Smooth muscle cell (in vitro differentiated cells): ENCODE data around the gene SMC1B. TPM values are rescaled to one million over a fixed set of nuclear protein-coding genes. Genes with fewer than 3 reads are reported as not detected.

ENCODE experiments used
- DNase-seq: peaks from one replicate; lab custom pipeline; 2025; ENCODE audit not compliant: unreplicated experiment; lab: John Stamatoyannopoulos, UW
- H2AFZ ChIP-seq: fragments of 200-600 bp; sonication (generic); 2 replicates; pipeline ENCODE4 v1.6.0; 2016; ENCODE audit warnings: antibody characterized with exemption, low read depth, mild to moderate bottlenecking
- H3F3A ChIP-seq: fragments of 200-600 bp; sonication (generic); 2 replicates; pipeline ENCODE4 v1.6.0; 2017; ENCODE audit warnings: antibody characterized with exemption, low read depth
- H3K27ac ChIP-seq: fragments of 200-600 bp; sonication (generic); 2 replicates; pipeline ENCODE4 v1.5.1; 2016; ENCODE audit warnings: low read depth, mild to moderate bottlenecking
- H3K27me3 ChIP-seq: fragments of 200-600 bp; sonication (generic); 2 replicates; pipeline ENCODE4 v1.6.1; 2016; ENCODE audit warnings: low read depth, mild to moderate bottlenecking
- H3K36me3 ChIP-seq: fragments of 200-600 bp; sonication (generic); 2 replicates; pipeline ENCODE4 v1.5.1; 2016; ENCODE audit warnings: low read depth
- H3K4me1 ChIP-seq: fragments of 200-600 bp; sonication (generic); 2 replicates; pipeline ENCODE4 v1.5.1; 2016; ENCODE audit warnings: low read depth
- H3K4me2 ChIP-seq: fragments of 200-600 bp; sonication (generic); 2 replicates; pipeline ENCODE4 v1.6.0; 2016; ENCODE audit warnings: mild to moderate bottlenecking
- H3K4me3 ChIP-seq: fragments of 200-600 bp; sonication (generic); 2 replicates; pipeline ENCODE4 v1.5.1; 2016; ENCODE audit warnings: mild to moderate bottlenecking
- H3K79me2 ChIP-seq: fragments of 200-600 bp; sonication (generic); 2 replicates; pipeline ENCODE4 v1.6.0; 2016; ENCODE audit warnings: low read depth, mild to moderate bottlenecking
- H3K9ac ChIP-seq: fragments of 200-600 bp; sonication (generic); 2 replicates; pipeline ENCODE4 v1.6.0; 2016; ENCODE audit warnings: low read depth
- H3K9me3 ChIP-seq: fragments of 200-600 bp; sonication (generic); replicated peaks from 2 replicates; pipeline ENCODE4 v1.5.1; 2016; ENCODE audit warnings: low read depth
- H4K20me1 ChIP-seq: fragments of 200-600 bp; sonication (generic); 2 replicates; pipeline ENCODE4 v1.6.0; 2016; ENCODE audit warnings: low read depth
- CTCF ChIP-seq: fragments of 200-600 bp; sonication (generic); IDR thresholded peaks from 2 replicates; pipeline ENCODE4 v1.5.1; 2017; ENCODE audit warnings: borderline replicate concordance, mild to moderate bottlenecking, antibody characterized with exemption; ENCODE audit not compliant: insufficient read depth, poor library complexity, severe bottlenecking
- WGBS: methylation state at CpG from one replicate; pipeline ENCODE4 v1.1.7; 2016; ENCODE audit warnings: low lambda C conversion rate; 5-methylcytosine and 5-hydroxymethylcytosine counted together
- polyA plus RNA-seq: library from polyadenylated mRNA; unstranded; fragments of >200 nt; fragmentation: Nextera tagmentation; extraction: Ambion mirVana; gene quantifications from 2 replicates; pipeline ENCODE4 v1.2.1, GENCODE V29; 2016
- total RNA-seq: library from RNA; depleted of rRNA; stranded (reverse); fragments of >200 nt; gene quantifications from 2 replicates; pipeline ENCODE4 v1.2.3, GENCODE V29; 2014

Gene SMC1B
- total and polyA plus RNA-seq, 2 experiments from 2014 or later = 0.06 TPM; not detected in 1

- H3K4me2 ChIP-seq = peak overlapping the region; percentile 78
- peak overlapping the region; percentile 96 for H3K27ac ChIP-seq
- H4K20me1 ChIP-seq = peaks cover 9% of the 10 kb centered on the region
- TF ChIP-seq CTCF = no peak
- H3K27me3 ChIP-seq = no peaks in the 10 kb centered on the region
- peak overlapping the region; percentile 22 for H3K4me3 ChIP-seq
- H2AFZ ChIP-seq = peak overlapping the region; percentile 33
- H3K9ac ChIP-seq = peak overlapping the region; percentile 81
- H3K4me1 ChIP-seq = peaks cover 27% of the 10 kb centered on the region
- H3F3A ChIP-seq = peaks cover 35% of the 10 kb centered on the region
- no peaks in the 10 kb centered on the region for H3K36me3 ChIP-seq
- peaks cover 74% of the 10 kb centered on the region for H3K79me2 ChIP-seq
- H3K9me3 ChIP-seq = no peaks in the 10 kb centered on the region
- 10% methylated on average over 8 of the region's 8 CpGs for WGBS
- peak; percentile 16 for DNase-seq
These were observed 95.2 kb downstream of the SMC1B start for GRCh38 chr22:45318168-45318557.

- Histone ChIP-seq H3K9ac (peak overlapping the region; percentile 81), H3K4me2 (peak overlapping the region; percentile 78), H3K4me1 (peaks cover 32% of the 10 kb centered on the region), H3K4me3 (no peak overlapping the region), H2AFZ (no peak overlapping the region), H3K9me3 (no peaks in the 10 kb centered on the region), H3K27ac (peak overlapping the region; percentile 96), H3K27me3 (no peaks in the 10 kb centered on the region), H3K79me2 (peaks cover 72% of the 10 kb centered on the region), H3F3A (peaks cover 35% of the 10 kb centered on the region), H3K36me3 (no peaks in the 10 kb centered on the region), H4K20me1 (peaks cover 9% of the 10 kb centered on the region)
- no peak for TF ChIP-seq CTCF
- DNase-seq = no peak
- 68% methylated on average over 19 of the region's 19 CpGs for WGBS
These were observed 95.7 kb downstream of the SMC1B start for GRCh38 chr22:45317551-45318167.

GRCh38 chr22:45316796-45317526, 96.4 kb downstream of the SMC1B start:
- H2AFZ ChIP-seq = no peak overlapping the region
- peaks cover 34% of the 10 kb centered on the region for H3K4me1 ChIP-seq
- 90% methylated on average over 9 of the region's 9 CpGs for WGBS
- H3K27ac ChIP-seq = peak overlapping the region; percentile 96
- no peak overlapping the region for H3K9ac ChIP-seq
- no peaks in the 10 kb centered on the region for H3K36me3 ChIP-seq
- peaks cover 6% of the 10 kb centered on the region for H4K20me1 ChIP-seq
- H3K27me3 ChIP-seq = no peaks in the 10 kb centered on the region
- H3K4me3 ChIP-seq = no peak overlapping the region
- DNase-seq = no peak
- peaks cover 71% of the 10 kb centered on the region for H3K79me2 ChIP-seq
- peaks cover 35% of the 10 kb centered on the region for H3F3A ChIP-seq
- no peak for TF ChIP-seq CTCF
- no peaks in the 10 kb centered on the region for H3K9me3 ChIP-seq
- H3K4me2 ChIP-seq = no peak overlapping the region
